Kidney (tissue), 14 donors: ENCODE measurements around the gene ALOX5AP. TPM values are rescaled to one million over a fixed set of nuclear protein-coding genes. Genes with fewer than 3 reads are reported as not detected.

Experiments
- DNase-seq, 5 donors: peaks; one replicate each; pipeline ENCODE4 v3.0.0-alpha.2; 2013 to 2020
- FAIRE-seq: peaks from 2 replicates; lab custom pipeline; 2012; peaks lifted over from hg19 to GRCh38; lab: Jason Lieb, UNC
- H3K27ac ChIP-seq, 2 donors: one replicate each; pipeline ENCODE4 v1.7.0; 2013; ENCODE audit warnings: low read depth in 2 of 2, low read length in 2 of 2, inconsistent platforms in 1 of 2
- H3K27me3 ChIP-seq: one replicate; pipeline ENCODE4 v1.7.1; 2013; ENCODE audit warnings: low read length, inconsistent platforms; ENCODE audit not compliant: control insufficient read depth, insufficient read depth
- H3K36me3 ChIP-seq, 3 donors: one replicate each; pipeline versions ENCODE4 v1.7.0 to v1.7.1; 2013; ENCODE audit warnings: low read length in 3 of 3, control low read depth in 1 of 3, inconsistent platforms in 1 of 3; ENCODE audit not compliant: insufficient read depth in 3 of 3, control insufficient read depth in 2 of 3
- H3K4me1 ChIP-seq, 3 donors: one replicate each; pipeline versions ENCODE4 v1.7.0 to v1.7.1; 2013; ENCODE audit warnings: low read length in 3 of 3, inconsistent platforms in 1 of 3, low read depth in 1 of 3; ENCODE audit not compliant: control insufficient read depth in 2 of 3, insufficient read depth in 2 of 3
- H3K4me3 ChIP-seq, 3 donors: one replicate each; pipeline versions ENCODE4 v1.7.0 to v1.8.1; 2013; ENCODE audit warnings: low read length in 3 of 3, control low read depth in 1 of 3, inconsistent platforms in 1 of 3
- H3K9ac ChIP-seq, 3 donors: one replicate each; pipeline versions ENCODE4 v1.7.0 to v1.7.1; 2013; ENCODE audit warnings: low read length in 3 of 3, control low read depth in 1 of 3, inconsistent platforms in 1 of 3
- H3K9me3 ChIP-seq, 3 donors: one replicate each; pipeline versions ENCODE4 v1.7.0 to v1.7.1; 2013; ENCODE audit warnings: low read length in 3 of 3, control low read depth in 1 of 3, inconsistent platforms in 1 of 3; ENCODE audit not compliant: control insufficient read depth in 2 of 3, insufficient read depth in 1 of 3
- CTCF ChIP-seq: IDR thresholded peaks from 3 replicates; pipeline ENCODE4 v1.5.1; 2012; ENCODE audit warnings: mild to moderate bottlenecking, moderate library complexity, borderline replicate concordance; ENCODE audit not compliant: insufficient read depth; ENCODE audit errors: extremely low read depth
- intact Hi-C: fragments of 100-400 bp; cut with DNase I; formaldehyde crosslinking; loops from one replicate; pipeline ENCODE4 v1.11.1; 2022
- polyA plus RNA-seq: library from polyadenylated mRNA; stranded (reverse); fragments of 350-450 nt; fragmentation: Illumina TruSeq; extraction: RNeasy Lipid Tissue Mini Kit (QIAGEN cat#74804); gene quantifications from one replicate; pipeline ENCODE4 v1.2.3, GENCODE V29; 2014; ENCODE audit warnings: low read depth, low replicate concordance; ENCODE audit not compliant: insufficient read depth
- total RNA-seq: library from RNA; stranded (reverse); fragmentation: NEBNext Ultra II Directional; extraction: Animal tissue kit (Norgen Biotek cat#: 25700); gene quantifications from one replicate; pipeline ENCODE4 v1.2.1, GENCODE V29; 2021
- donor health status: control.
- donor health status: control.
- donor health status: control.
- donor health status: control.
- donor health status: control.
- donor health status: DM: yes; HTN: yes; CAD: no.
- donor health status: Normal renal cell carcinoma (clear cell type).

ALOX5AP gene
- total and polyA plus RNA-seq, 2 donors from 2014 or later: 15.4 to 25.0 TPM

- intact Hi-C loops: no loop called here
- peaks cover 0 to 19% (median 16%) of the 10 kb centered on the region in 3 donors for H3K4me1 ChIP-seq
- no peaks in the 10 kb centered on the region for H3K9me3 ChIP-seq
- peak overlapping the region; percentile 2 to 56 for H3K27ac ChIP-seq
- DNase-seq (peak in 2 of 5 donors; percentile 25 to 48), FAIRE-seq (no peak)
- TF ChIP-seq CTCF: no peak
- no peak overlapping the region for H3K9ac ChIP-seq
- H3K36me3 ChIP-seq: no peaks in the 10 kb centered on the region
- H3K27me3 ChIP-seq: no peaks in the 10 kb centered on the region
- H3K4me3 ChIP-seq: no peak overlapping the region
Measured at GRCh38 chr13:30743319-30744055, 8.1 kb downstream of the ALOX5AP start.

GRCh38 chr13:30744056-30744680 is 8.8 kb downstream of the ALOX5AP start:
- no peak overlapping the region for H3K9ac ChIP-seq
- no peak for FAIRE-seq
- TF ChIP-seq CTCF: no peak
- H3K27ac ChIP-seq: peak overlapping the region; percentile 2 to 25
- no peaks in the 10 kb centered on the region for H3K9me3 ChIP-seq
- H3K4me3 ChIP-seq: no peak overlapping the region
- H3K4me1 ChIP-seq: peaks cover 0 to 19% (median 16%) of the 10 kb centered on the region in 3 donors
- intact Hi-C loops: no loop called here
- H3K36me3 ChIP-seq: no peaks in the 10 kb centered on the region
- no peaks in the 10 kb centered on the region for H3K27me3 ChIP-seq
- DNase-seq: no peak

GRCh38 chr13:30744681-30745077 is 9.3 kb downstream of the ALOX5AP start:
- intact Hi-C loops: no loop called here
- Histone ChIP-seq H3K9ac (no peak overlapping the region), H3K9me3 (no peaks in the 10 kb centered on the region), H3K36me3 (no peaks in the 10 kb centered on the region), H3K4me1 (peaks cover 0 to 19% (median 16%) of the 10 kb centered on the region in 3 donors), H3K4me3 (no peak overlapping the region), H3K27ac (peak overlapping the region; percentile 2 to 25), H3K27me3 (no peaks in the 10 kb centered on the region)
- no peak for DNase-seq
- FAIRE-seq: no peak
- no peak for TF ChIP-seq CTCF
